K562 (cell line): ENCODE measurements around the gene CD164L2. TPM values are rescaled to one million over a fixed set of nuclear protein-coding genes. Genes with fewer than 3 reads are reported as not detected.

Experiments used
- DPF2 ChIP-seq: fragments of 450-650 bp; IDR thresholded peaks from 2 replicates; pipeline ENCODE4 v1.6.1; 2016
- ELF2 ChIP-seq: fragments of 250-450 bp; sonication (Bioruptor Pico); IDR thresholded peaks from 2 replicates; pipeline ENCODE4 v1.5.0; 2021; ENCODE audit warnings: mild to moderate bottlenecking
- FOXP1 ChIP-seq: sonication (generic); formaldehyde crosslinking; IDR thresholded peaks from 2 replicates; pipeline ENCODE4 v1.8.0; 2022; ENCODE audit warnings: mild to moderate bottlenecking, missing genetic modification reagents
- GTF2F1 ChIP-seq: IDR thresholded peaks from 2 replicates; pipeline ENCODE4 v1.6.1; 2011; ENCODE audit warnings: low read depth, low read length, improper control_type of control experiment
- HNRNPH1 ChIP-seq: fragments of 200-400 bp; formaldehyde crosslinking; optimal IDR thresholded peaks from 2 replicates; pipeline ENCODE3; 2017; ENCODE audit warnings: low read depth, mild to moderate bottlenecking, low read length, moderate library complexity
- HNRNPL ChIP-seq: fragments of 200-400 bp; formaldehyde crosslinking; IDR thresholded peaks from 2 replicates; pipeline ENCODE4 v1.6.1; 2017; ENCODE audit warnings: low read depth, mild to moderate bottlenecking, low read length
- KDM5B ChIP-seq: fragments of 200-600 bp; sonication (generic); IDR thresholded peaks from 2 replicates; pipeline ENCODE4 v1.6.1; 2012; ENCODE audit warnings: low read depth, mild to moderate bottlenecking, moderate library complexity, low read length, control low read depth, inconsistent platforms; ENCODE audit not compliant: insufficient replicate concordance
- MIER1 ChIP-seq: fragments of 450-650 bp; IDR thresholded peaks from 2 replicates; pipeline ENCODE4 v1.6.1; 2016; ENCODE audit warnings: antibody characterized with exemption, mild to moderate bottlenecking, low read depth
- PPARD ChIP-seq: fragments of 250-450 bp; sonication (Bioruptor Pico); IDR thresholded peaks from 2 replicates; pipeline ENCODE4 v1.8.0; 2022; ENCODE audit warnings: inconsistent platforms, mild to moderate bottlenecking, moderate library complexity
- RCOR1 ChIP-seq, 2 experiments: IDR thresholded peaks; 2 replicates each; pipeline ENCODE4 v1.6.1; 2012; ENCODE audit warnings: low read depth in 2 of 2, low read length in 2 of 2, borderline replicate concordance in 1 of 2, improper control_type of control experiment in 1 of 2
- RHOXF2B ChIP-seq: fragments of 250-450 bp; sonication (Bioruptor Pico); conservative IDR thresholded peaks from 2 replicates; pipeline ENCODE4 v1.5.1; 2021
- ZFP1 ChIP-seq: fragments of 450-650 bp; formaldehyde crosslinking; IDR thresholded peaks from 2 replicates; pipeline ENCODE4 v1.4.0; 2020; ENCODE audit warnings: mild to moderate bottlenecking, mixed read lengths
- ZNF408 ChIP-seq: fragments of 250-450 bp; sonication (Bioruptor Pico); IDR thresholded peaks from 2 replicates; pipeline ENCODE4 v1.4.0; 2020; ENCODE audit warnings: low read depth, mild to moderate bottlenecking, moderate library complexity
- ZNF551 ChIP-seq: fragments of 250-450 bp; sonication (Bioruptor Pico); IDR thresholded peaks from 2 replicates; pipeline ENCODE4 v1.5.0; 2021; ENCODE audit warnings: mild to moderate bottlenecking, moderate library complexity
- ZNF785 ChIP-seq: fragments of 250-450 bp; sonication (Bioruptor Pico); IDR thresholded peaks from 2 replicates; pipeline ENCODE4 v1.4.0; 2020; ENCODE audit warnings: mild to moderate bottlenecking
- polyA plus RNA-seq, 8 experiments: library from polyadenylated mRNA; depleted of rRNA in 4 of 8; stranded (reverse) in 5 of 8; unstranded in 3 of 8; fragments of >200 nt; fragmentation: Nextera tagmentation in 2 of 8; fragmentation: Illumina TruSeq in 1 of 8; extraction: Ambion mirVana in 2 of 8; extraction: Trizol in 1 of 8; gene quantifications; 2 replicates each; pipeline versions ENCODE4 v1.2.1 to v1.2.3, GENCODE V29; 2011 to 2014; ENCODE audit warnings: inconsistent platforms in 1 of 8, missing spikeins in 1 of 8
- total RNA-seq, 7 experiments: library from RNA; depleted of rRNA in 6 of 7; stranded (reverse); fragments of >200 nt in 6 of 7; fragmentation: Illumina TruSeq in 2 of 7; extraction: Trizol in 2 of 7; gene quantifications; 2 replicates each; pipeline versions ENCODE4 v1.2.1 to v1.2.3, GENCODE V29; 2011 to 2021; ENCODE audit warnings: low replicate concordance in 1 of 7
- TF ChIP-seq, protein P1 (sequence below): sonication (generic); formaldehyde crosslinking; IDR thresholded peaks from 2 replicates; pipeline ENCODE4 v1.4.0; 2020; ENCODE audit warnings: mild to moderate bottlenecking, missing genetic modification reagents
- TF ChIP-seq, protein P2 (sequence below): sonication (generic); formaldehyde crosslinking; IDR thresholded peaks from 2 replicates; pipeline ENCODE4 v1.8.0; 2022; ENCODE audit warnings: mild to moderate bottlenecking, missing genetic modification reagents
- TF ChIP-seq, protein P3 (sequence below): sonication (generic); formaldehyde crosslinking; IDR thresholded peaks from 2 replicates; pipeline ENCODE4 v1.8.1; 2023; ENCODE audit warnings: mild to moderate bottlenecking, missing genetic modification reagents
- TF ChIP-seq, protein P4 (sequence below): fragments of 450-650 bp; IDR thresholded peaks from 2 replicates; pipeline ENCODE4 v1.6.1; 2017; ENCODE audit warnings: antibody characterized with exemption, mild to moderate bottlenecking

The CD164L2 gene
- total and polyA plus RNA-seq, 9 of the 15 experiments (the other 6 are each of a cell fraction or from before 2014, with no cell fraction given): 0.08 to 0.92 (median 0.38) TPM; not detected in 1

DNA sequence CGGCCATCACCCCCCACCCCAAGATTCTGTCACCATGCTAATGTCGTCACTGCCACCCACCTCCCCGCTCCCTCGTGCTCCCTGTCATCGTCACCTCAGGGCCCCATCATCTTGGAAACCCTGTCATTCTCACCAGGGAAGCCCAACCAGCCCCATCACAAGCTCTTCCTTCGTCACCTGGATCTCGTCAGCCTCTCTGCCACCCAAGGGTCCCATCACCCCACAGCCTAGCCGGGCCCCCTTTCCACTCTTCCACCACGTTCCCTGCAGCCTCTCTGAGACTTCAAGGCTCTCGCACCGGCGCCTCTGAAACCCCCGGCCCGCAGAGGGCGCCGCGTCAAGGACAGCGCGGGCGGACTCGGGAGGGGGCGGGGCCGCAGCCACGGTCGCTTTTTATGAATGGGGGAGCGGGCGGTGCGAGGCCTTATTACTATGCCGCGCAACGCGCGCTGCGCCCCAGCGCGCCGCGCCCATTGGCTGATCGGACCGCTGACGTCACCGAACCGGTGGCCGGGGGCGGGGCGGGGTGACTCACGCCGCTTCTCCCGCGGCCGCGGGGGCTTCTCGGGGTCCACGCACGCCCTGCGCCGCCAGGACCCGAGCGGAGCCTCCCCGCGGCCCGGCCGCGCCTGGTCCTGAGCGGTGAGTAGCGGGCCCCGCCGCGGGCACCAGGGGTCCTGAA, 9.1 kb upstream of the CD164L2 start, which contains the start of gene GPR3 (continued):
- TF ChIP-seq, protein P1, sequence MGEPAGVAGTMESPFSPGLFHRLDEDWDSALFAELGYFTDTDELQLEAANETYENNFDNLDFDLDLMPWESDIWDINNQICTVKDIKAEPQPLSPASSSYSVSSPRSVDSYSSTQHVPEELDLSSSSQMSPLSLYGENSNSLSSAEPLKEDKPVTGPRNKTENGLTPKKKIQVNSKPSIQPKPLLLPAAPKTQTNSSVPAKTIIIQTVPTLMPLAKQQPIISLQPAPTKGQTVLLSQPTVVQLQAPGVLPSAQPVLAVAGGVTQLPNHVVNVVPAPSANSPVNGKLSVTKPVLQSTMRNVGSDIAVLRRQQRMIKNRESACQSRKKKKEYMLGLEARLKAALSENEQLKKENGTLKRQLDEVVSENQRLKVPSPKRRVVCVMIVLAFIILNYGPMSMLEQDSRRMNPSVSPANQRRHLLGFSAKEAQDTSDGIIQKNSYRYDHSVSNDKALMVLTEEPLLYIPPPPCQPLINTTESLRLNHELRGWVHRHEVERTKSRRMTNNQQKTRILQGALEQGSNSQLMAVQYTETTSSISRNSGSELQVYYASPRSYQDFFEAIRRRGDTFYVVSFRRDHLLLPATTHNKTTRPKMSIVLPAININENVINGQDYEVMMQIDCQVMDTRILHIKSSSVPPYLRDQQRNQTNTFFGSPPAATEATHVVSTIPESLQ (CRISPR knock-in tag): peak; percentile 47; the same call in 1 of the 2 replicates
- TF ChIP-seq, protein P2, sequence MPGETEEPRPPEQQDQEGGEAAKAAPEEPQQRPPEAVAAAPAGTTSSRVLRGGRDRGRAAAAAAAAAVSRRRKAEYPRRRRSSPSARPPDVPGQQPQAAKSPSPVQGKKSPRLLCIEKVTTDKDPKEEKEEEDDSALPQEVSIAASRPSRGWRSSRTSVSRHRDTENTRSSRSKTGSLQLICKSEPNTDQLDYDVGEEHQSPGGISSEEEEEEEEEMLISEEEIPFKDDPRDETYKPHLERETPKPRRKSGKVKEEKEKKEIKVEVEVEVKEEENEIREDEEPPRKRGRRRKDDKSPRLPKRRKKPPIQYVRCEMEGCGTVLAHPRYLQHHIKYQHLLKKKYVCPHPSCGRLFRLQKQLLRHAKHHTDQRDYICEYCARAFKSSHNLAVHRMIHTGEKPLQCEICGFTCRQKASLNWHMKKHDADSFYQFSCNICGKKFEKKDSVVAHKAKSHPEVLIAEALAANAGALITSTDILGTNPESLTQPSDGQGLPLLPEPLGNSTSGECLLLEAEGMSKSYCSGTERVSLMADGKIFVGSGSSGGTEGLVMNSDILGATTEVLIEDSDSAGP (CRISPR knock-in tag): no peak
- TF ChIP-seq RHOXF2B (CRISPR knock-in tag): no peak
- no peak for TF ChIP-seq PPARD (CRISPR knock-in tag)
- TF ChIP-seq ELF2 (CRISPR knock-in tag): no peak
- TF ChIP-seq, protein P3, sequence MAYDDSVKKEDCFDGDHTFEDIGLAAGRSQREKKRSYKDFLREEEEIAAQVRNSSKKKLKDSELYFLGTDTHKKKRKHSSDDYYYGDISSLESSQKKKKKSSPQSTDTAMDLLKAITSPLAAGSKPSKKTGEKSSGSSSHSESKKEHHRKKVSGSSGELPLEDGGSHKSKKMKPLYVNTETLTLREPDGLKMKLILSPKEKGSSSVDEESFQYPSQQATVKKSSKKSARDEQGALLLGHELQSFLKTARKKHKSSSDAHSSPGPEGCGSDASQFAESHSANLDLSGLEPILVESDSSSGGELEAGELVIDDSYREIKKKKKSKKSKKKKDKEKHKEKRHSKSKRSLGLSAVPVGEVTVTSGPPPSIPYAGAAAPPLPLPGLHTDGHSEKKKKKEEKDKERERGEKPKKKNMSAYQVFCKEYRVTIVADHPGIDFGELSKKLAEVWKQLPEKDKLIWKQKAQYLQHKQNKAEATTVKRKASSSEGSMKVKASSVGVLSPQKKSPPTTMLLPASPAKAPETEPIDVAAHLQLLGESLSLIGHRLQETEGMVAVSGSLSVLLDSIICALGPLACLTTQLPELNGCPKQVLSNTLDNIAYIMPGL (CRISPR knock-in tag): no peak
- no peak for TF ChIP-seq DPF2
- TF ChIP-seq HNRNPL: no peak
- TF ChIP-seq ZNF785: no peak
- TF ChIP-seq MIER1: no peak; the same call in 1 of the 2 replicates
- TF ChIP-seq RCOR1 (IDR thresholded peaks at IDR 0.05; ENCODE audit: borderline replicate concordance in 1 of 2, low read depth in 2 of 2, low read length in 2 of 2): peak in 1 of 2 experiments; percentile 71; a peak in 2 of 4 replicates
- TF ChIP-seq ZNF551 (CRISPR knock-in tag): no peak
- TF ChIP-seq ZNF408 (CRISPR knock-in tag): no peak
- no peak for TF ChIP-seq HNRNPH1
- TF ChIP-seq, protein P4, sequence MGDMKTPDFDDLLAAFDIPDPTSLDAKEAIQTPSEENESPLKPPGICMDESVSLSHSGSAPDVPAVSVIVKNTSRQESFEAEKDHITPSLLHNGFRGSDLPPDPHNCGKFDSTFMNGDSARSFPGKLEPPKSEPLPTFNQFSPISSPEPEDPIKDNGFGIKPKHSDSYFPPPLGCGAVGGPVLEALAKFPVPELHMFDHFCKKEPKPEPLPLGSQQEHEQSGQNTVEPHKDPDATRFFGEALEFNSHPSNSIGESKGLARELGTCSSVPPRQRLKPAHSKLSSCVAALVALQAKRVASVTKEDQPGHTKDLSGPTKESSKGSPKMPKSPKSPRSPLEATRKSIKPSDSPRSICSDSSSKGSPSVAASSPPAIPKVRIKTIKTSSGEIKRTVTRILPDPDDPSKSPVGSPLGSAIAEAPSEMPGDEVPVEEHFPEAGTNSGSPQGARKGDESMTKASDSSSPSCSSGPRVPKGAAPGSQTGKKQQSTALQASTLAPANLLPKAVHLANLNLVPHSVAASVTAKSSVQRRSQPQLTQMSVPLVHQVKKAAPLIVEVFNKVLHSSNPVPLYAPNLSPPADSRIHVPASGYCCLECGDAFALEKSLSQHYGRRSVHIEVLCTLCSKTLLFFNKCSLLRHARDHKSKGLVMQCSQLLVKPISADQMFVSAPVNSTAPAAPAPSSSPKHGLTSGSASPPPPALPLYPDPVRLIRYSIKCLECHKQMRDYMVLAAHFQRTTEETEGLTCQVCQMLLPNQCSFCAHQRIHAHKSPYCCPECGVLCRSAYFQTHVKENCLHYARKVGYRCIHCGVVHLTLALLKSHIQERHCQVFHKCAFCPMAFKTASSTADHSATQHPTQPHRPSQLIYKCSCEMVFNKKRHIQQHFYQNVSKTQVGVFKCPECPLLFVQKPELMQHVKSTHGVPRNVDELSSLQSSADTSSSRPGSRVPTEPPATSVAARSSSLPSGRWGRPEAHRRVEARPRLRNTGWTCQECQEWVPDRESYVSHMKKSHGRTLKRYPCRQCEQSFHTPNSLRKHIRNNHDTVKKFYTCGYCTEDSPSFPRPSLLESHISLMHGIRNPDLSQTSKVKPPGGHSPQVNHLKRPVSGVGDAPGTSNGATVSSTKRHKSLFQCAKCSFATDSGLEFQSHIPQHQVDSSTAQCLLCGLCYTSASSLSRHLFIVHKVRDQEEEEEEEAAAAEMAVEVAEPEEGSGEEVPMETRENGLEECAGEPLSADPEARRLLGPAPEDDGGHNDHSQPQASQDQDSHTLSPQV: peak; percentile 19; the same call in 1 of the 2 replicates
- no peak for TF ChIP-seq ZFP1 (CRISPR knock-in tag)
- no peak for TF ChIP-seq GTF2F1
- TF ChIP-seq FOXP1 (CRISPR knock-in tag): no peak
- peak; percentile 78 for TF ChIP-seq KDM5B
